NCI-H446 treated with DMSO at 0.1 percent for 48 hours (cell line): Measurements from ENCODE around the gene AMOT.

ENCODE experiments used
- DNase-seq: peaks from one replicate; lab custom pipeline; 2025; lab: John Stamatoyannopoulos, UW

AMOT gene

DNA sequence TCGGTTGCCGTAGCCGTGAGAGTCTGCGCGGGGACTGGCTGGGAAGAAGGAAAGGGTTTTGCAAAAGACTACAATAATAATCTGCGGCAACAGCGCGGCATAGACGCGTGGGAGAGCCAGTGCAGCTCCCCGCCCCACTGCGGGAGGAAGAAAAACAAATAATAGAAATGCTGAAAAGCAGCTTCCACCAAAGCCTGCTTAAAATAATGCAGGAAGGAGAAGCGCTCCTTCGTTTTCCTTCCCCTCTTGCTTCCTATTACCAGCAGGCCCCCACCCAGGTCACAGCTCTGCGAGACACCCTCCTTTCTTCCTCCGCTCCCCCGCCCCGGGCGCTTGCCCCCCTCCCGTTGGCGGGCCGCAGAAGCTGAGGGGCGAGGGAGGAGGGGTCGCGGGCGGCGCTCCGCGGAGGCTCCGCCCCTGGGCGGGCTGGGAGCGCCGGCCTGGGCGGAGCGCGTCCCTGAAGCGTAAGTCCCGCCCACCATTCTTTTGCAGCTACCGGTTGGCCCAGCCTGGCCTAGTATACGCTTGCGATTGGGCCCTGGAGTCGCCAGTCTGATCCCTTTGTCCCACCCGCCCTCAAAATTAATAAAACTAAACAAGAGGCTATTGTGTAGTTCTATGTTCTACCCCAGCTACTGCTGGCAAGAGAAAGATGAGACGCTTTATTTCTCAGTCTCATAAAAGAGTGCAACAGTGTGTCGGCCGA, 636 bp upstream of the AMOT start:
- DNase-seq: peak; percentile 73

DNA sequence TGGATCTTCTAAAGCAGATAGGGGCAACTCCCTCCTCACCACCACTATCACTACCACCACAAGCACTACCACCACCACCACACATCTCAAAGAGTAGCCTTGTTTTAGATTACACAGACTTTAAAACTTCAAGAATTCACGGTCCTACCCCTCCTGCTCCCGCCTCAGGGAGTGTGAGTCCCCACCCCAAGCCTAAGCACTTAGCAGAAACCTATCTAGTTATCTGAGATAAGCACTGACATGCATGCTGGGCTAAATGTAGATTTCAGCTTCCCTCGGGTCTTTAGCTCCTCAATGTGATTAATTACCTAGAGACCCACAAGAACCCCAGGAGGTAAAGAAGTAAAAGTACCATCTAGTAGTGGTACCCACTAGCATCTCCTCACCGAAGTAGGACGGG, 775 bp downstream of the AMOT start:
- DNase-seq: no peak

DNA sequence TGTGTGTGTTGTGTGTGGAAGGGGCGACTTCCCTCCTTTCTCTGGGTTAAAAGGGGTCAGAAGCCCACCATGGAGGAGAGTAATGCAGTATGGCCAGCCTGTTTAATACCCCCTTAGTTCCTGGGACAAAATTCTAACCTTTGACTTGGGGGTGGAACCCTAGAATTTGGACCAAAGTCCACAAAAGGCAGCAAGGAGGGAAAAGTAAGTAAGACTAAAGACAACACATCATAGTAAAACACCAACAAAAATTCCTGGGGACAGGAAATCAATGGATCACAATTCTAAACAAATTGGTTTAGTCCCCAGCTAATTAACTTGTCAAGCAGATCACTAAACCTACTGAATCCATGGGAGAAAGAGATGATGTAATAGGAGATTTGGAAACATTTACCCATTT, 3.1 kb downstream of the AMOT start:
- no peak for DNase-seq

DNA sequence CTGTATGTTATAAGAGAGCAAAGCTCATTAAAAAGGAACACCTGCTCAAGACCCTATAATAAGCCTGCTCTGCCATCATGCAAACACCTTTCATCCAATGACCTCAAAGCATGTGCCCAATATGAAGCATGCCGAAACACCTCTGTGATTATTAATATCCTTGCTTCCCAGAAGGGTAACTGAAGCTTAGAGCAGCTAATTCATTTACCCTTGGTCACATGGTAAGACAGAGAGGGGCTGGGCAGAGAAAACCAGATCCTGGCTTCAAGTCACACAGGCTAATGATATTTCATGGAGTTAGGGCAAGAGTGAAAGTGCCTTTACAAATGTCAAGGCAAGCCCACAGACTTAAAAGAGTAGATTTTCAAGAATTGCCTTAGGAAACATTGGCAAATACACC, 5.6 kb downstream of the AMOT start:
- DNase-seq: no peak

DNA sequence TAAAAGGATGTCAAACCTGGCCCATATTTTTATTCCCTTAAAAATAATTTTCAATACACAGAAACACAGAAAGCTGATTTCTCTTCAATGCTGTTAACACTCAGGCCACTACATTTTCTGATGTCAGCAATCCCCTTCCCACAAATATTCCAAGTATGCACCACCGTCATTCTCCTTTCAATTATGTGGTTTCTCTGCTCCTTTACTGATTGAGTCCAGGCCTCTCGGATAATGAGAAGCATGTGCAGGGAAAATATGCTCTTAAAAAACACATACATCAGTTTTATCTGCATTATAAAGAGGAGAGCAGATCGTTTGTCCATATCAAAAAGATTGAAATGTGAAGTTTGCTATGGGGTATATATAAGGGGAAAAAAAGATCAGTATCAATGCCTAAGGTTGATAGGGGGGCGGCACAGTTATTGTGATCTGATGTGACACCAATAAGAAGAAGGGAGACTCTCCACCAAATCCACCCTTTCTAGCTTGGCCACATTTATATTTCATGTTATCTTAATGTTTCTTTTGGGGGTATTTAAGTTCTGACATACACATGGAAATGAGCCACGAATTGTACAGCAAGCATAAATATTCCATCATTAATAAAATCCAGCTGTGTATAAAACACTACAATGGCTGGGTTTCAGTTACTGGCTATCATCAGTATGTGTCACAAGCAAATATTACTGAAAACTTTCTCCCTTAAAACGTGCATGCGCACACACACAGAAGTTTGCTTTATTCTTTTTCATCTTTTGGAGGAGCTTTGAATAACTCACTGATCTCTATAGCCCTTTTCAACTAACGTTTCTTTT, 6.4 kb downstream of the AMOT start:
- no peak for DNase-seq

DNA sequence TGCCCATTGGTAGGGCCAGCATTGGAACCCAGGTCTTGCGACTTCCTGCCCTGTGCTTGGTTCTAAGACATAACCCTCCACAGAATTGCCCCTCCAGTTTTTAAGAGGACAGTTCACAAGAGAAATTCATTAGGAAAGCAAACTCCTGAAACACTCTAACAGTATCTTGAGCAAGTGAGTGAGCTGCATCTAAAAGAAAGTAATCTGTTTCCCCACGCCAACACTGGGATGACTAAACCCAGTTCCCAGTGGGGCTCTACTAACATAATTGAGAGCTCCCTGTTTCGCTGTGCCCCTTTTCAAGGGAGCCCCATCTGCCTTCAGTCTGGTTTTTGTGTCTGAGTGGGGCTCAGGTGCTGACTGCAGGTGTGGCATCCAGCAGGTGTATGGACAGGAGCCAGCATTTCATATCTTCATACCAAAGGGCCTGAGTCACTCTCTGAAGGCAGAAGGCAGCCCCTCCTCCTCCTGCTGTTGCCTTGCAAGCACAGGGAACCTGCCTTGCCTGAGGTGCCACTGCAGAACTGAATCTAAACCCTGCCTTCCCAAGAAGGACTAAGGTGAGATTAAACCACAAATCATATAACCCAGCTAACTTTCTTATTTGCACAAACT, 8.0 kb downstream of the AMOT start:
- no peak for DNase-seq

DNA sequence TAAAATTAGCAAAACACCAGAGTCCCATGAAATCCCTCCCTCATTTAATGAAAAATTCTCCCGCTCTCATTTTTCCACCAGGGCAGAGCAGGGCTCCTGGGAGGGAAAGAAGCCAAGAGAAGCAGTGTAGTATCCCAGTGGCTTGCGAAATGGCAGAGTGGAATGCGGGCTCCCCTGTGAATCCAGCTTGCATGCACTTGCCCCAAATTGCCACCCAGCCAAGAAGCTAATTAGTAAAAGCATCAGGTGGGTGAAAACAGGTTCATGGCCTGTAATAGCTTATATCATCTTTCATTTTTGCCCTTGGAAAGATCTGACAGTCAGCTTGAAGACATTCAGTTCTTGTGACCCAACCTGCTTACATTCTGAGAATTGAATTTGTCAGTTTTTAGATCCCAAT, 10.1 kb downstream of the AMOT start:
- DNase-seq: no peak

DNA sequence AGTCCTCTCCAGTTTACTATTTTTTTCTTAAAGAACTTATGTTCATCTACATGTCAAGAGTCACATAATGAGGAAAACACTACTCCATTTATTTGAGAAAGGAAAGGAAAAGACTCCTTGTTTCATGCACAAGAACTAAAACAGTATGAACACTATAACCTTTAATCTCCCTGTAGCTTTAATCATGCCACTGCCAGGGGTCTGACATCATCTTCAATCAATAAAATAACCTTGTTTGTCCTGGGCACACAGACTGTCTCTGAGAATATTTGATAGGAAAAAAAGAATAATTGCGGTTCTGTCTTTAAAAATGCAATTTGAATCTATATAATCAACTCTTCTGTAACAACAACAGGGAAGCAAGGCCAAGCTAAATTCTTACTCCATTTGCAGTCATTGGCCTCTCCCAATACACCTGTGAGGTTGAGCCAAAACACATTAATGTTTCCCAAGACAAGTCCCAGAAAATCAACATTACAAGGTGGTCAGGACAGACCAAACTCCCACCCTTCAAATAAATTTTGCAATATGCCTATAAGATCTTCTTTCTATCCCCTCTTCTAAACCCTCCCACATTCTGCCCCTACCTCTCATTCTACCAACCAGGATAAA, 13.2 kb downstream of the AMOT start:
- no peak for DNase-seq

DNA sequence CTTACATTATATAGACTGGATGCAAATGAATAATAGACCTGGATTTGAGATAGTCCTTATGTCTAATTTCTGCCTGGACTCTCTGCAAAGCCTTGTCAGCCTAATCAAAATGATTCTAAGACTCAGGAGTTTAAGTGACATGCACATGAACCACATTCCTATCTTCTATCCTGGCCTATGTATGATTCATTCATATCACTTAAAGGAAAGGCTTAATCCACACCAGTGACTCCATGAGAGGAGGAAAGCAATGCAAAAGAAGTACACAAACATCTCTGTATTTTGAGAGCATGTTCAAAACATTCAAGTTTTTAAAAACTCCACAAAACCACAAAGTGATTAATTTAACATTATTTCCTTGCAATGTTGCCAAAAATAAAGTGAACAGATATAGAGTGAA, 14.6 kb downstream of the AMOT start:
- no peak for DNase-seq

DNA sequence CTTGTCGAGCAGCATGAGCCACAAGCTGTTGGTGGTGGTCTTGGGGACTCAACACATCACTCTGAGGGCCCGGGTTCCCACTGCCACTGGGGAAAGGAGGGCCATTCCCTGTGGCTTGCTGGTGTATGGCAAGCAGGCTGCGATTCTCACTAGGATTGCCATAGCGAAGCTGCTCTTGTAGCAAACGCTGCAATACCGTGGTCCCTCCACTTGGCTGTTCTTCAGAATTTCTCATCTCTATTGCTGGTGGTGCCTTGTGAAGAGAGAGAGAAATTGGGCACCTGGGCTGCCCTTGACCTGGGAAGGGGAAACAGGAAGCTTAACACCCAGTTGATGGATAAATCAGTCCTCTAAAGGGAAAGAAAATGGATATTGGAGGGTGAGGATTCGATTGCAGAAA, 17.7 kb downstream of the AMOT start:
- no peak for DNase-seq

DNA sequence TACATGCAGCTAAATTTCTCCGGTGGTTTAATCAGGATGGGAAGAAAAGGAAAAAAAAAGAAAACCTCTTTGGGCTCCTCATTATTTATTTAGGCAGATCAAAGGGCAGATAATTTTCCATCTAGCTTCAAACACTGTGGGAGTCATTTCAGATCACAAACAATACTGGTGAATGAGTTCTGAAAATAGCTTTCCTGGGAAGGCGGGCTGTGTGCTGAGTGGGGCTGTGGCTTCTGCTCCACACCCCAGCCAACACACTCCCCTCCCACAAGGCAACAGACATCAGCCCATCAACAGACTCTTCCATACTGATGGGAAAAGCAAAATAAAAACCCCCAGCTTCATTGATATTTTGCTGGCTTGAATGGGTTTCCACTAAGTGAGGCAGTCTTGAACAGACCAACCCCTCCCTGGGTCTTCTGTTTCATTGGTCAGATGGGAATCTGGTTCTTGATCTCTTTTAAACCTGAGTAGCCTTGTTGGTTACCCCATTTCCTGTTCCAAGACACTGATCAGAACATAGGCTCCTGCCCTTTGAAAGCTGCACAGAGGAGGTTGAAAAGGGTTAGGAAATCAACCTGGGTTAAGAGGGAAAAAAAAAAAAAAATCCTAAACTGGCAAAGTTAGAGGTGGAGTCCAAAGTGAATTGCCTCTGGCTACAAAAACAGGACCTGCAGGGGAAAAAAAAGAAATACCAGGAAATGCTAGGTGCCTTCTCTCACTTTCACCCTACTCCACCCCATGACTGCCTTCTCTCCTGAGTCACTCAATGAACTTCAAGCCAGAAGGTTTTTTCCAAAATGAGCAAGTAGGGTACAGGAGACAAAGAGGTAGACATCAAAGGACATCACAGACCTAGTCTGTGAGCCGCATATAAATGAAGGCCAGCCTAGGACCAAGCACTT, 20.0 kb downstream of the AMOT start:
- DNase-seq: no peak

DNA sequence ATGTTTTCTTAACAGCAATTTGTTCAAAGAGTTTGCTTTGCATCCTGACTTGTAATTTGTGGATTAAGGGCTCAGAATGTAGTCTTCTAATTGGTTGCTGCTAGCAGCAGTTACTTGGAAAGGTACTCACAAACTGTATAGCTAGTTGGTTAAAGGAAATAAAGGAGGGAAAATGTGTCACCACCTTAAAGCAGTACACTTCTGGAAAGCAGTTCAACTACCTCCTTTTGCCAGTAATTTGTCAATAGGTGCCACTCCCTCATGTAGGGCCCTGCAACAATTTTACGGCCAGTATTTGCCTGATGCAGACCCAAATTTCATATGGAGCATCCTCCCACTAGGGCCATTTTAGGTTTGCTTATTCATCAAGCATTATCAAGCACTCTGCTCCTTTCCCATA, 20.8 kb downstream of the AMOT start:
- no peak for DNase-seq

DNA sequence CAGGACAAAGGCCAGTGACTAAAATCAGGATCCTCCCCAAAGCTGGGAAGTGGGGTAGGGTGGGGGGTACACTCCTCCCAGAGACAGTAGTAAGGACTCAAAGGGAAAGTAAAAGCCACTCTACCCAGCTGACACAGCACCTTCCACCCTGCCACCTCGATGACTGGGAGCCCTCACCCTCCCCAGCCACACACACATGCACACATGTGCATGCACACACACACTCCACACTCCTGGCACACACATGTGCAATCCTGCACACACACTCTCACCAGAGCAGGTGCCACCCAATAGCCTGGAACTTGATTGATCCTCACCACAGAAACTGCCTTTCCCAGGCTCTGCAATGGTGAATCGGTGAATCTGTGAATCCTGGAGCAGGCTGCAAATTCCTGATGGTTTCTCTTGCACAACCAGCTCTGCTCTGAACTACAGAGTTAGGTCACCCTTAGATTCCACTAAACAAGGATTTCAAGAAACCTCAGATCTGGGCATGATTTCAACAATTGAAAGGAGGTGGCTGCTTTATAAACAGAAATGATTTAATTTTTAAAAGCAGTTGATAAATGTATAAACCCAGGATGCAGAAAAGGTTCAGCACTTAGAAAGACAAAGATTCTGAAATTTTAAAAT, 21.5 kb downstream of the AMOT start:
- DNase-seq: no peak

DNA sequence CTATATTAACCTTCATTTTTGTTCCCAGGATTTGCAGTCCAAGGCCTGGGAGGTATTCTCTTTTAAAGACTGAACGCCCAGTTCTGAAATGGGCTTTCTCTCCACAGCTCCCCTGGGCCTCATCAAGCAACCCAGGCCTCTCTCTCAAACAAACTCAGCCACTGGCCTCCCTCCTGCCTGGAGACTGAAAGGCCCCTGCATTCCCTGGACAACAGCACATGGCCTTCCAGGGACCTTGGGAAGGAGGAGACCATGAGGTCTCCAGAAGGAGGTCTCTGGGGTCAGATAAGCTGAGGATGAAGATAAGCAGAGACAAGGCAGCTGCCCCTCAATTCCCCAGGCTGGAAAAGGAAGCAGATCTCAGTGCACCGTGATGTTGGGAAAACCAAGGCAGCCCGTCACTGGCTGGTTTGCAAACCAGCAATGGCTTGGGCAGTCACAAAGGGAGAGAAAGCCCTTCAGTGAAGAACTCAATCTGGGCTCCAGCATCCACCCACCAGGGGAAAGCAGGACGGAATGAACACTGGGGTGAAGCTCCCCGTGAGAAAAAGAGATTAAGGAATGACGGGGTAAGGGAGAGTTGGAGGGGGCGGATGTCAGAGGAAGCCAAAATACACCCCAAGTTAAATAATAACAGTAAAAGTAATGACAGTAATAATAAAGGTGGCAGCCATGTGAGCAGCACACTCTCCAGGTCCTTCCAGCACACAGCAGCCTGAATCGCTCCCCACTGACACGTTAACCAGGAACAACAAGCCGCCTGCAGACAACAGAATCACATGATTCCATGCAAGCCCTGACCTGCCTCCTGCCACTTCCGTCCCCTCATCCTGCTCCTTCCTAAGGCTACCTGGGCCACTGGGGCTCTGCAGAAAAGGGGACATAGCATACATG, 22.3 kb downstream of the AMOT start:
- DNase-seq: no peak

DNA sequence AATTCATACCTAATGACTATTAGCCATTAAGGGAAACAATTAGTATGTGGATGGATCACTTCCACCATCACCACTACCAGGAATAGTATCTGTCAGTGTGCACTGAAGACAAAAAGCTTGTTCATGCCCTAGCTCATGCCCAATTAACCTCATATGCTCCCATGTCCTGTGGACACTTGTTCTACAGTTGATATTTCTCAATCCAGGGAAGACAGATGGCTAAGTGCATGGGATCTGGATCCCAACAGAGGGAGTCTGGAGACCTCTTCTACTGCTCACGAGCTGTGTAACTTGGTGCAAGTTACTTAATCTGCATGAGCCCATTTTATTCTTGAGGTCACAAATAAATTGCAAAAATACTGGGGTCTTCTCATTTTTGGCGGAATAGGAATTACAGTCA, 23.7 kb downstream of the AMOT start:
- DNase-seq: peak; percentile 35

DNA sequence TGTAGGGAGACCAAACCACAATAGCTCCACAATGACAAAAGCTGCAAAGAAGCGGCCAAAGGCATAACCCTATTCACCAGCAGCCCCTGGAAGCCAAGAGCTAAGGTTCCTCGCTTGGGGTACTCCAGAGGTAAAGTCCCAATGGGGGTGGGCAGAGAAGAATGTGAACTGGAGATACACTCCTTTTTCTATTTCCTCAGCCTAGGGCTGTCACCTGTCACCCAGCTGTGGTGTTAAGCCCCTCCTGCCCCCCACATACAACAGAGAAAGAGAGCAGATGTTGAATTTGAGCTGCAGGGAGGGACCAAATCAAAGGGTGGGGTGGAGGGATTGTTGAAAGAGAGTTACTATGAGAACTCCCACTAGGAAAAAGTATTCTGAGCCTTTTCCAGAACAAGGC, 26.1 kb downstream of the AMOT start:
- no peak for DNase-seq

DNA sequence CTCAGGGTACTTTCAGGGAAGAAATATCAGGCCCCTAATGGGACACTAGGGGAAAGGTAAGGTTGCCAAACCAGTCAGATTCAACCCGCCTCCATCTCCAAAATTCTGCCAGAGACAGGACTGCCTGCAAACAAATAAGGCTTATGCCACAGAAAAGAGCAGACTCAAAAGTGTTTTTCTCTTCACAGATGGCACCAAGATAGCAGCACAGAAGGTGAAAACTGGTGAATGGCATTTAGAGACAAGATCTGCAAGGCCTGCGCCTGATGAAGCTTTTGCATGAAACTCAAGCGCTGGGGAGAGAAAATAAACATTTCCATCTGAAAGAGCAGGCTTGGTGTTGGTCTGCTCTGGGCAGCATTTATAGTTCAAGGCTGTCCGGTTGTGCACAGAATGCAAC, 27.9 kb downstream of the AMOT start:
- no peak for DNase-seq

DNA sequence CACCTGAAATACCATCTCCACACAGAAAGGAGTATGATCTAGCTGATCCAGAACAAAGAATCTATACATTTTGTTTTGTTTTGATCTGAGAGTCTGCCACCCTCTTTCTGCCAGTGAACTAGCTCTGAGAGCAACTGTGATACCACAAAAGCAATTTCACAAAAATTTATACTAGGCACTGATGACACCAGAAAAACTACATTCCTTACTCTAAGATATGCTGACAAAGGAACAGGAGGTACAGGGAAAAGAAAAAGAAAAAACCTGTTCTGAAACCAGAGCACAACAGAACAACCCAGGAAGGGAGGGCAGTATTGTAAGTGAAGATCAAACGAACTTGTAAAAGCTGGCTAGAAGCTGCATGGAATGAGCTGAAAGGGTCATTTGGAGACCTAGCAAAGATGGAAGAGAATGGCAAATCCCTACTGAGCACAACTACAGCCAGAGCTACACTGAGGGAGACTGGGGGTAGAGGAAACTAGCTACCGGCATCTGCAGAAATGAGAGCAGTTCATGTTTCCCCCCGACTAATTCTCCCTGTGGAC, 31.9 kb downstream of the AMOT start:
- no peak for DNase-seq

DNA sequence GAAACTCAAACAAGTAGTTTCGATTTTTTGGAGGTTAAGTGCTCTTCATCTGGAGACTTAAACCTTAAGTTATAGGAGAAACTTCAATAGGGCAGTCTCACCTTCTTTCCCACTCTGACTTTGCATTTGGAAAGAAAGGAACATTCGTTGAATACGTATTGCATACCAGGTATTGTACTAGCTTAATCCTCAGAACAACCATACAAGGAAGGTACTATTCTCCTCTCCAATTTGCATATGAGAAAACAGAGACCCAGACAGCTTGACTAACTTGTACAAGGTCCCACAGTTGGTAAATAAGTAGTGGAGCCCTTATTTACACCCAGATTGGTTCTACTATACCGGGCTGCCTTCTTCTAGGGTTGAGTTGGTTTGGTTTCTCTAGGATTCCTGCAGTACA, 32.6 kb downstream of the AMOT start:
- no peak for DNase-seq

DNA sequence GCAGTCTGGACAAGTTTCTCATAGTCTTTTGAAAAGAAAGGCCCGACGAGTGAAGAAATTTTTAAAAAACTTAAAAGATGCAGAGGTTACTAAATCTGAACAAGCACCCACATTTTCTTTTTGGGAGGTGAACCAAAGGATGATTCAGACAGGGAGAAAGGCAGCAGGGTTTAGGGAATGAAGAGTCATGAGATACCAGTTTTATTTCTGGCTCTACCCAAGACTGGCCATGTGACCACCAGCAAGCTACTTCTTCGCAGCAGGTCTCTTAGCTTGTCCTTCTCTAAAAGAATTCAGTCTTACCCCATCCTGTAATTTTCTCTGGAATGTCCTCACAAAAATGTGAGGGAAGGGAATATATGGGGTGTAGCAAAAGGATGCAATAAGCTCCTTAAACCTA, 37.6 kb downstream of the AMOT start:
- no peak for DNase-seq
